RWPE1 (cell line): Measurements from ENCODE around the gene HK1.
A peak's percentile ranks its signal among the peaks of the same experiment; 100 is the strongest.

Experiments used
- CTCF ChIA-PET: fragments of 350-600 bp; sonication (Branson Sonifier 250); formaldehyde crosslinking; extraction: SDS; loops from one replicate; lab custom pipeline; 2021; lab: Yijun Ruan, JAX
- POLR2A ChIA-PET: fragments of 400-600 bp; formaldehyde crosslinking; extraction: SDS; loops from one replicate; lab custom pipeline; 2020; ENCODE audit warnings: antibody characterized with exemption; ENCODE audit not compliant: low non-redundant PET; lab: Yijun Ruan, JAX
- DNase-seq: peaks from one replicate; pipeline ENCODE4 v3.0.0; 2012; ENCODE audit warnings: low spot score
- H3K27ac ChIP-seq: fragments of 450-650 bp; 2 replicates; pipeline ENCODE4 v1.5.1; 2017
- TF ChIP-seq, protein P1 (sequence below): fragments of 450-650 bp; conservative IDR thresholded peaks from 2 replicates; pipeline ENCODE4 v1.5.1; 2017; ENCODE audit warnings: low read depth, mild to moderate bottlenecking

The HK1 gene

DNA sequence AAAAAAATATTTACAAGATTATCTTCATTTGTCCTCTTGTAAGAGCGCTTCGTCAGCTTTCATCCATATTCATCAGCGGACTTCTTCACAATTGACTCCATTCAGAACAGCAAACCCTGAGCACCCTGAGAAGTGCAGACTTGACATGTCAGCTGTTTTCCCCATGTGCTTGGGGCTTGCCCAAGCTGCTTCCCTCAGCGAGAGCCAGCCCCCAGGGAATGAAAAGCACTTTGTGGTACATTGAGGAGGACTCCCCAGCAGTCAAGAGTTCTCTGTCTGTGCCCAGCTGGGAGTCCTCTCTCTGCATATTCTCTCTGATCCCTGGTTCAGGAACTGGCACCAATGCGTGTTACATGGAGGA is 35.5 kb upstream of the HK1 start:
- POLR2A ChIA-PET = no interaction called here
- DNase-seq = no peak
- CTCF ChIA-PET = interaction anchor here (0.7 to 1.8 kb wide), 4 partner anchors 35 to 150 kb away, joined by 3 to 10 read pairs (median 4); partner anchors contain the start of gene HK1
- TF ChIP-seq, protein P1, sequence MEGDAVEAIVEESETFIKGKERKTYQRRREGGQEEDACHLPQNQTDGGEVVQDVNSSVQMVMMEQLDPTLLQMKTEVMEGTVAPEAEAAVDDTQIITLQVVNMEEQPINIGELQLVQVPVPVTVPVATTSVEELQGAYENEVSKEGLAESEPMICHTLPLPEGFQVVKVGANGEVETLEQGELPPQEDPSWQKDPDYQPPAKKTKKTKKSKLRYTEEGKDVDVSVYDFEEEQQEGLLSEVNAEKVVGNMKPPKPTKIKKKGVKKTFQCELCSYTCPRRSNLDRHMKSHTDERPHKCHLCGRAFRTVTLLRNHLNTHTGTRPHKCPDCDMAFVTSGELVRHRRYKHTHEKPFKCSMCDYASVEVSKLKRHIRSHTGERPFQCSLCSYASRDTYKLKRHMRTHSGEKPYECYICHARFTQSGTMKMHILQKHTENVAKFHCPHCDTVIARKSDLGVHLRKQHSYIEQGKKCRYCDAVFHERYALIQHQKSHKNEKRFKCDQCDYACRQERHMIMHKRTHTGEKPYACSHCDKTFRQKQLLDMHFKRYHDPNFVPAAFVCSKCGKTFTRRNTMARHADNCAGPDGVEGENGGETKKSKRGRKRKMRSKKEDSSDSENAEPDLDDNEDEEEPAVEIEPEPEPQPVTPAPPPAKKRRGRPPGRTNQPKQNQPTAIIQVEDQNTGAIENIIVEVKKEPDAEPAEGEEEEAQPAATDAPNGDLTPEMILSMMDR = no peak
- H3K27ac ChIP-seq = peak overlapping the region; percentile 24; the same call in 1 of the 2 replicates

DNA sequence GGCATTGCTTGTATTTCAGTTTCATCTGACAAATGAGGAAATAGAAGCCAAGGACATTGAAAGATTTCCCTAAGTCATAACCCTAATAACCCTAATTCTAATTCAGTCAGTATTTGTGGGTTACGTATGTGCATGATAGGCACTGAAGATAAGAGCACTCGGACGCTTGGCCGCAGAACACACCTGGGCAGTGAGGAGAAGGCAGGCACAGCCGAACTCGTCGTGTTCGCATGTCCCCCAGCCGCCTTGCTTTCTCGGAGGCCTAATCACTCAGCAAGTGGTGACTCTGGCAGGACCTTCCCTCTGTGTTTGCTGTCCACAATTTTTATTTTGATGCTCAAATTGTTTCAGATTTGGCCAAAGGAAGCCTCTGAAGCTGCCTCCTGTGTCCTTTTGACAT is 34.5 kb upstream of the HK1 start:
- POLR2A ChIA-PET = no interaction called here
- CTCF ChIA-PET = no interaction called here
- peak overlapping the region; percentile 24 for H3K27ac ChIP-seq
- no peak for DNase-seq
- TF ChIP-seq, protein P1 = no peak

DNA sequence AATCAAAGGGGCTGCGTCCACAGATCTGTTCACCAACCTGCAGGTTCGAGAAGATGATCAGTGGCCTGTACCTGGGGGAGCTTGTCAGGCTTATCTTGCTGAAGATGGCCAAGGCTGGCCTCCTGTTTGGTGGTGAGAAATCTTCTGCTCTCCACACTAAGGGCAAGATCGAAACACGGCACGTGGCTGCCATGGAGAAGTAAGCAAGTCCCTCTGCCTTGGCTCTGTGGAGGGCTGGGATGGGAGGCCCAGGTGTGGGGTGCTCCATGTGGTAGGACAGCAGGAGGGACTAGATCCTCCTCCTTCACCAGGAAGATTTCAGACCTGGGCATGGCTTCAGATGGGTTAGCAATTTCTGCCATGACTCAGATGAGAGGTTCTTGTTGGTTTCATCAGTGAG is 32.3 kb upstream of the HK1 start:
- CTCF ChIA-PET = interaction anchor here (0.6 kb wide), 1 partner anchor 260 kb away, joined by 3 read pairs; no protein-coding TSS in a partner anchor
- no peak overlapping the region for H3K27ac ChIP-seq
- POLR2A ChIA-PET = interaction anchor here (0.5 kb wide), 1 partner anchor 132 kb away, joined by 3 read pairs; no protein-coding TSS in a partner anchor
- TF ChIP-seq, protein P1 = no peak
- DNase-seq = no peak

DNA sequence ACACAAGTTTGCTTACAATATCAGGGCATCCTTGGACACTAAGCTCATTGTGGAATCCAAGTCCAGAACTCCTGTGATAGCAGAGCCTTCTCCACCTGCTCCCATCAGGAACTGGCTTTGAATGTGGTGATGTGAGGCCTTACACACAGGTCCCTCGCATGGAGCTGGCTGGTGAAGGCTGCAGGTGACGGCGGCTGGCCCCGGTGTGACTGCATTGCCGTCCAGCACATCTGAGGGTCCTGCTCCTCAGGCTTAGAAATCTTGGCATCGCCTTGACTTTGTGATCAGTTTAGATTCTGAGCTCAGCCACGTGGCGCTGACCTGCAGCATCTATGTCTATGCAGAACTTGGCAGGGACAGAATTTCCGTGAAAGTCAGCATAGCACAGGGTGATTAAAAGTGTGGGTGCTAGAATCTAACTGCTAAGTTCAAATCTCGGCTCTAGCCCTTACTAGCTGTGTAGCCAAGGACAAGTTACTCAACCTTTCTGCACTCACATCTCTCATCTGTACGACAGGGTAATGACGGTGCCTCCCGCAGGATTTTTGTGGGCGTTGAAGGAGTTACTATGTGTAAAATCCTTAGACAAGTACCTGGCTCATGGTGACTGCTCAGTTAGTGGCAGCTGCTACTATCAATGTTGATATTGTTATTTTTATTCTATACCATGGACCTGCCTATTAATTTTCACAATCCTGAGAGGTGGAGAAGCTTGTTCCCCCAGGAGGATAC is 31.5 kb upstream of the HK1 start:
- no peak overlapping the region for H3K27ac ChIP-seq
- TF ChIP-seq, protein P1 = no peak
- no peak for DNase-seq
- POLR2A ChIA-PET = no interaction called here
- CTCF ChIA-PET = interaction anchor here (0.6 kb wide), 1 partner anchor 710 kb away, joined by 3 read pairs; no protein-coding TSS in a partner anchor

DNA sequence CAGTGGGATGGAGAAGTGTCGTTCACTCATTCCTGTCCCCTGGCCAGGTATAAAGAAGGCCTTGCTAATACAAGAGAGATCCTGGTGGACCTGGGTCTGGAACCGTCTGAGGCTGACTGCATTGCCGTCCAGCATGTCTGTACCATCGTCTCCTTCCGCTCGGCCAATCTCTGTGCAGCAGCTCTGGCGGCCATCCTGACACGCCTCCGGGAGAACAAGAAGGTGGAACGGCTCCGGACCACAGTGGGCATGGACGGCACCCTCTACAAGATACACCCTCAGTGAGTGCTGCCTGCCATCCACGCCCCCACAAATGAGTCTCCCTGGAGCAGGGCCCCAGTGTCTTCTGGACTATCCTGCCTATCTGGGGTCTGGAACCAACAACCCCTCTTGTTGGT is 31.0 kb upstream of the HK1 start:
- ChIA-PET CTCF (interaction anchor here (0.6 kb wide), 1 partner anchor 710 kb away, joined by 3 read pairs; no protein-coding TSS in a partner anchor), POLR2A (no interaction called here)
- DNase-seq = no peak
- no peak overlapping the region for H3K27ac ChIP-seq
- TF ChIP-seq, protein P1 = no peak

DNA sequence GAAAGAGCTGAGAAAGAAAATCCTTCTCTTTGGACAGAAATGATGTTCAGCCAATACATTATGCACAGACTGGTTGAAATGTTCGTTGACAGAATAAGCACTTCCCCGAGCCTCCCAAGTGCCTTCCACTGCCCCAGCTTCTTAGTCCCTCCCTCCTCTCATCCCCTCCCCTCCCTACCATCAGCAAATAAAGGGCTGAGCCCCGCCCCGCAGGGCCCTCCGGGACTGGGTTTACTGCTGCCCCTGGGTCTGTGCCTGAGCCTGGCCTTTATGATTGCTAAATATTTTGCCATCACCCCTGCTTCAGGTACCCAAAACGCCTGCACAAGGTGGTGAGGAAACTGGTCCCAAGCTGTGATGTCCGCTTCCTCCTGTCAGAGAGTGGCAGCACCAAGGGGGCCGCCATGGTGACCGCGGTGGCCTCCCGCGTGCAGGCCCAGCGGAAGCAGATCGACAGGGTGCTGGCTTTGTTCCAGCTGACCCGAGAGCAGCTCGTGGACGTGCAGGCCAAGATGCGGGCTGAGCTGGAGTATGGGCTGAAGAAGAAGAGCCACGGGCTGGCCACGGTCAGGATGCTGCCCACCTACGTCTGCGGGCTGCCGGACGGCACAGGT is 30.1 kb upstream of the HK1 start:
- TF ChIP-seq, protein P1 = no peak
- no peak for DNase-seq
- ChIA-PET CTCF (no interaction called here), POLR2A (no interaction called here)
- peak overlapping the region; percentile 42 for H3K27ac ChIP-seq
